ENCODE measurements around the gene TP53BP1.

GRCh38 chr15:43508421-43508820, 15.5 kb upstream of the TP53BP1 start:
- TF ChIP-seq CTCF (IDR thresholded peaks at IDR 0.05; ENCODE audit: poor library complexity) (no peak), EZH2 (IDR thresholded peaks at IDR 0.05; ENCODE audit: borderline replicate concordance) (no peak), EZH2phosphoT487 (IDR thresholded peaks at IDR 0.05; ENCODE audit: low read depth, severe bottlenecking, unreplicated experiment) (no peak)
